GM18858 (cell line): Measurements from ENCODE around the gene ABHD18.
"Not testable (repeated sequence)": the region's sequence is repeated elsewhere in the genome, so short reads cannot be mapped to it uniquely, and the experiment has no call there.

Experiments used
- ATAC-seq: cut with Tn5 transposase; IDR thresholded peaks from one replicate; pipeline ENCODE4 v1.9.1; 2021; ENCODE audit not compliant: unreplicated experiment

ABHD18 gene

DNA sequence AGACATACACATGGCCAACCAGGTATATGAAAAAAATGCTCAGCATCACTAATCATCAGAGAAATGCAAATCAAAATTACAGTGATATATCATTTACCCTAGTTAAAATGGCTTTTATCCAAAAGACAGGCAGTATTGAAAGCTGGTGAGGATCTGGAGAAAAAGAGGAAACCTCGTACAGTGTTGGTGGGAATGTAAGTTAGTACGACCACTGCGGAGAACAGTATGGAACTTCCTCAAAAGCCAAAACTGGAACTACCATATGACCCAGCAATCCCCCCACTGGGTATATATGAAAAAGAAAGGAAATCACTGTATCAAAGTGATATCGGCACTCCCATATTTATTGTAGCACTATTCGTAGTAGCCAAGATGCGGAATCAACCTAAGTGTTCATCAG lies 23.4 kb downstream of the ABHD18 start:
- ATAC-seq = no peak

- no peak for ATAC-seq
Measured at GRCh38 chr4:127993151-127993550, 27.9 kb downstream of the ABHD18 start.

DNA sequence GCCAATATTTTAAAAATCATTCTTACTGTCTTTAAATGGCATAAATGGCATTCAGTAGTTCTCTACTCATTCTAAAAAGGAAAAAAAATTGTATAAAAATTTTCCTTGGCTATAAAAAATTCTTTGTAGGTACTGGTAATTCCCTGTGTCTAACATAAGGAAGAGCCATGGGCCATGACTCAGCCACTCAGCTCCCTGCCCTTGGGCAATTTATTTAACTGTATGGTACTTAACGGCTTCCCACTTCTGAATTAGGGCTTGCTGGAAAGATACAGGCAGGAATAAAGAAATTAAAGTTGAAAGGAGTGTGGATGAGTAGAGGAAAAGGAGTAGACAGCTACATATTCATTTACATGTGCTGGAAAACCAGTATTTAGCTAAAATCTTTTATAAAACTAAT lies 30.6 kb downstream of the ABHD18 start:
- no peak for ATAC-seq

DNA sequence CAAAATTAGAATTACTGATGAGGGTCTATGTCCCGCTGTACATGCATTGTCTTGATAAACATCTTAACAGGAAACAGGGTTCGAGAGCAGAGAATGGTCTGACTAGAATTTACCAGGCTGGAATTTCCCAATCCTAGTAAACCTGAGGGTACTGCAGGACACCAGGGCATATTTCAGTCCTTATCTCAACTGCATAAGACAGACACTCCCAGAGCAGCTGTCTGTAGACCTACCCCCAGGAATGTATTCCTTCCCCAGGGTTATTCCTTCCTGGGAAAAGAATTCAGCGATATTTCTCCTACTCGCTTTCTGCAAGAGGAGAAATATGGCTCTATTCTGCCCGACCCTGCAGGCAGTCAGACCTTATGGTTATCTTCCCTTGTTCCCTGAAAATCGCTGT lies 31.3 kb downstream of the ABHD18 start:
- ATAC-seq = not testable (repeated sequence)

DNA sequence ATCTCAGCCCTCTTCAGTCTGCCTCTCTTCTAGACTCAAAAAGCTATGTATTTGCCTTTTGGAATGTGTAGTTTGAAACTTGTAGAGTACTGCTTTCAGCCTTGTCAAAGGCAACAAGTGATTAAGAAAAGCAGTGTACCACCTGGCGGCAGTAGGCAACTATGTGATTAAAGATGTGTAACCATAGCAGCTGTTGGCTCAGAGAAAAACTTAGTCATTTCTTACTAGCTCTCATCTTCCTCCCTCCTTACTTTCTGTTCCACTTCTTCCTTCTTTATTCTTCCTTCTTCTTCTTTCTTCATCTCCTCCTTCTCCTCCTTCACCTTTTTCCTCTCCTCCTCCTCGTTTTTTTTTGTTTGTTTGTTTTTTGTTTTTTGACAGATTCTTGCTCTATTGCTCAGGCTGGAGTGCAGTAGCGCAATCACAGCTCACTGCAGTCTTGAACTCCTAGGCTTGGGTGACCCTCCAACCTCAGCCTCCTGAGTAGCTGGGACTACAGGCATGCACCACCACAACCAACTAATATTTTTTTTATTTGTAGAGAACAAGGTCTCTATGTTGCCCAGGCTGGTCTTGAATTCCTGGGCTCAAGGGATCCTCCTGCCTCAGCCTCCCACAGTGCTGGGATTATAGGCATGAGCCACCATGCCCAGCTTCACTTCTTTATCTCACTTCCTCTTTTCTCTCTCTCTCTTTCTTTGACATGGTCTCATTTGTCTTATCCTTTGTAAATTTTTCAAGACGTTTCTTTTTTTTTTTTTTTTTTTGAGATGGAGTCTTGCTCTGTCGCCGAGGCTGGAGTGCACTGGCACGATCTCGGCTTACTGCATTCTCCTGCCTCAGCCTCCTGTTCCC lies 32.6 kb downstream of the ABHD18 start:
- ATAC-seq = peak; percentile 97

- ATAC-seq = no peak
Measured at GRCh38 chr4:128006592-128006991, 41.4 kb downstream of the ABHD18 start.

- no peak for ATAC-seq
Measured at GRCh38 chr4:128009428-128009827, 44.2 kb downstream of the ABHD18 start.

GRCh38 chr4:128025319-128025718 lies 60.1 kb downstream of the ABHD18 start:
- ATAC-seq = no peak

DNA sequence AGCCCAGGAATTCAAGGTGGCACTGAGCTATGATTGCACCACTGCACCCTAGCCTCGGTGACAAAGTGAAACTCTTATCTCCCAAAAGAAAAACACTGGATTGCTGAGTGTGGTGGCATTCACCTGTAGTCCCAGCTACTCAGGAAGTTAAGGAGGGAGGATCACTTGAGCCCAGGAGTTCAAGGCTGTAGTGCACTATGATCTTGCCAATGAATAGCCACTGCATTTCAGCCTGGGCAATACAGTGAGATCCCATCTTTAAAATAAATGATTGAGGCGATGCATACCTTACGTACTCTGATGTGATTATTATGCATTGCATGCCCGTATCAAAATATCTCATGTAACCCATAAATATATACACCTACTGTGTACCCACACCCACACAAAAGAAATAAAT lies 64.7 kb downstream of the ABHD18 start:
- ATAC-seq = no peak

GRCh38 chr4:128031756-128032384 lies 66.7 kb downstream of the ABHD18 start:
- ATAC-seq = no peak

DNA sequence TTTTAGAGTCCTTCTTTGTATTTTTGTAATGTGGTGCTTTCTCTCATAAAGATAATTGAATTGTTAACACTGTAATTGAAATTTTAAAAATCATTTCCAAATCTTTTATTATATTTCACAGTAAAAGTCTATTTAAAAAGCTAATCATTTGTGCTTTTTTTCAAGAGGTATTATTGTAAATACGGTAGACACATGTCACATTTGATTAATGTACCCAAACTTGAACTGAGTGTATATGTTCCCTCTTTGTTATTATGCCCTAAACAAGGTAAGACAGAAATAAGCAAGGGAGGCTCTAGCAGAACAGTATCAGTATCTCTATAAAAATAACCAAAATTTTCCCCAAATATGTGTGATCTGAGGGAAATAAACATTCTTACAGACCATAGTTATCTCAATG lies 74.4 kb downstream of the ABHD18 start:
- ATAC-seq = no peak

DNA sequence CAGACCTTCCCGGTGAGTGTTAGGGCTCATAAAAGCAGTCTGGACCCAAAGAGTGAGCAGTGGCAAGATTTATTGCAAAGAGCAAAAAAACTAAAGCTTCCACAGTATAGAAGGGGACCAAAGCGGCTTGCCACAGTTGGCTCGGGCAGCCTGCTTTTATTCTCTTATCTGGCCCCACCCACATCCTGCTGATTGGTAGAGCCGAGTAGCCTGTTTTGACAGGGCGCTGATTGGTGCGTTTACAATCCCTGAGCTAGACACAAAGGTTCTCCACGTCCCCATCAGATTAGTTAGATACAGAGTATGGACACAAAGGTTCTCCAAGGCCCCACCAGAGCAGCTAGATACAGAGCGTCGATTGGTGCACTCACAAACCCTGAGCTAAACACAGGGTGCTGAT lies 81.8 kb downstream of the ABHD18 start:
- ATAC-seq = not testable (repeated sequence)

GRCh38 chr4:128047514-128047913 lies 82.3 kb downstream of the ABHD18 start:
- ATAC-seq = not testable (repeated sequence)

DNA sequence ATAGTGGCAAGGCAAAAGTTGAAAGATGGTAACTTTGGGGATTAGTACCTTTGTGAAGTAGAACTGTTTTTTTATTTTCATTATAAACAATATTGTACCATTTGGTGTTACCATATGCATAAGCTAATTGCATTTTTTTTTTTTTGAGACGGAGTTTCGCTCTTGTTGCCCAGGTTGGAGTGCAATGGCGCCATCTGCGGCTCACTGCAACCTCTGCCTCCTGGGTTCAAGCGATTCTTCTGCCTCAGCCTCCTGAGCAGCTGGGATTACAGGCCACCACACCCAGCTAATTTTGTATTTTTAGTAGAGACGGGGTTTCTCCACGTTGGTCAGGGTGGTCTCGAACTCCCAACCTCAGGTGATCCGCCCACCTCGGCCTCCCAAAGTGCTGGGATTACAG lies 86.0 kb downstream of the ABHD18 start:
- ATAC-seq = not testable (repeated sequence)

GRCh38 chr4:128054907-128055306 lies 89.7 kb downstream of the ABHD18 start:
- not testable (repeated sequence) for ATAC-seq

- ATAC-seq = not testable (repeated sequence)
Measured at GRCh38 chr4:128055441-128056206, 90.4 kb downstream of the ABHD18 start.

- ATAC-seq = no peak
Measured at GRCh38 chr4:128056396-128056795, 91.2 kb downstream of the ABHD18 start.

- ATAC-seq = no peak
Measured at GRCh38 chr4:128060121-128060698, 95.0 kb downstream of the ABHD18 start.

- ATAC-seq = peak; percentile 82
Measured at GRCh38 chr4:128060699-128061565, 95.7 kb downstream of the ABHD18 start, which contains the start of gene LARP1B. LARP1B (plus strand) TSS chr4:128061312; CDS start chr4:128074952, 13,640 bp downstream.
